GM12872 (cell line): ENCODE results near the gene MIOX.

Experiments used
- CTCF ChIP-seq: IDR thresholded peaks from 3 replicates; pipeline ENCODE4 v1.5.1; 2011; ENCODE audit warnings: low read depth, mild to moderate bottlenecking, low read length, moderate library complexity; ENCODE audit not compliant: insufficient read depth

The MIOX gene

GRCh38 chr22:50446708-50447575, 39.7 kb upstream of the MIOX start:
- no peak for TF ChIP-seq CTCF

- TF ChIP-seq CTCF, result no peak
These were observed 38.8 kb upstream of the MIOX start for GRCh38 chr22:50447576-50448551.

GRCh38 chr22:50452649-50453048, 34.0 kb upstream of the MIOX start:
- TF ChIP-seq CTCF, result no peak

GRCh38 chr22:50454556-50455075, 32.0 kb upstream of the MIOX start:
- TF ChIP-seq CTCF, result no peak

- TF ChIP-seq CTCF, result no peak
These were observed 31.5 kb upstream of the MIOX start for GRCh38 chr22:50455201-50455600.

GRCh38 chr22:50456026-50456425, 30.6 kb upstream of the MIOX start:
- no peak for TF ChIP-seq CTCF
